Upper lobe of left lung (tissue), 4 donors: ENCODE data around the gene SMG5.

ENCODE experiments used
- POLR2A ChIP-seq, 4 donors: fragments of 450-650 bp; IDR thresholded peaks; one replicate each; pipeline ENCODE4 v1.5.1; 2016 to 2017; ENCODE audit warnings: antibody characterized with exemption in 4 of 4, mild to moderate bottlenecking in 2 of 4
- TF ChIP-seq, protein P1 (sequence below), 6 experiments: fragments of 450-650 bp in 4 of 6; fragments of 200-600 bp in 2 of 6; sonication (generic) in 2 of 6; IDR thresholded peaks; one replicate each; pipeline ENCODE4 v1.5.1; 2016 to 2019; ENCODE audit warnings: antibody characterized with exemption in 6 of 6

DNA sequence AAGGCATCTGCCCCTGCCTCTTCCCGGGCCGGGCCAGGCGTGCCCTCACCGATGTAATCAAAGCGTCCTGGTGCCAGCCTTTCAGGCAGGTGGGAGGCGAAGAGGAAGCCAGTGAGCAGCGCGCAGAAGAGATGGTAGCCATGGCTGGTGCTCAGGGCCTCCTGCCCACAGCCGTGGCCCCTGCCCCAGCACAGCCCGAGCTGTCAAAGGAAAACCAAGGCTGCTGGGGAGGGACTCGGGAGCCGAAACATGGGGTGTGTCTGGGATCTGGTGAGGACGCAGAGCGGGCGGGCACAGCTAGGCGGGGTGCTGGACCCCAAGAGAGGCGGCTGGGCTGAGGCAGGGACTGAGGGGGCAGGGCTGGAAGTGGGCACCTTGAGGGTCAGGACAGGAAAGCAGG, 37.9 kb downstream of the SMG5 start:
- TF ChIP-seq, protein P1, sequence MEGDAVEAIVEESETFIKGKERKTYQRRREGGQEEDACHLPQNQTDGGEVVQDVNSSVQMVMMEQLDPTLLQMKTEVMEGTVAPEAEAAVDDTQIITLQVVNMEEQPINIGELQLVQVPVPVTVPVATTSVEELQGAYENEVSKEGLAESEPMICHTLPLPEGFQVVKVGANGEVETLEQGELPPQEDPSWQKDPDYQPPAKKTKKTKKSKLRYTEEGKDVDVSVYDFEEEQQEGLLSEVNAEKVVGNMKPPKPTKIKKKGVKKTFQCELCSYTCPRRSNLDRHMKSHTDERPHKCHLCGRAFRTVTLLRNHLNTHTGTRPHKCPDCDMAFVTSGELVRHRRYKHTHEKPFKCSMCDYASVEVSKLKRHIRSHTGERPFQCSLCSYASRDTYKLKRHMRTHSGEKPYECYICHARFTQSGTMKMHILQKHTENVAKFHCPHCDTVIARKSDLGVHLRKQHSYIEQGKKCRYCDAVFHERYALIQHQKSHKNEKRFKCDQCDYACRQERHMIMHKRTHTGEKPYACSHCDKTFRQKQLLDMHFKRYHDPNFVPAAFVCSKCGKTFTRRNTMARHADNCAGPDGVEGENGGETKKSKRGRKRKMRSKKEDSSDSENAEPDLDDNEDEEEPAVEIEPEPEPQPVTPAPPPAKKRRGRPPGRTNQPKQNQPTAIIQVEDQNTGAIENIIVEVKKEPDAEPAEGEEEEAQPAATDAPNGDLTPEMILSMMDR (IDR thresholded peaks at IDR 0.05): no peak
- TF ChIP-seq POLR2A (IDR thresholded peaks at IDR 0.05): no peak
